ENCODE data around the gene CCDC116.
"Not testable (repeated sequence)": the region's sequence is repeated elsewhere in the genome, so short reads cannot be mapped to it uniquely, and the experiment has no call there.

Gene CCDC116

DNA sequence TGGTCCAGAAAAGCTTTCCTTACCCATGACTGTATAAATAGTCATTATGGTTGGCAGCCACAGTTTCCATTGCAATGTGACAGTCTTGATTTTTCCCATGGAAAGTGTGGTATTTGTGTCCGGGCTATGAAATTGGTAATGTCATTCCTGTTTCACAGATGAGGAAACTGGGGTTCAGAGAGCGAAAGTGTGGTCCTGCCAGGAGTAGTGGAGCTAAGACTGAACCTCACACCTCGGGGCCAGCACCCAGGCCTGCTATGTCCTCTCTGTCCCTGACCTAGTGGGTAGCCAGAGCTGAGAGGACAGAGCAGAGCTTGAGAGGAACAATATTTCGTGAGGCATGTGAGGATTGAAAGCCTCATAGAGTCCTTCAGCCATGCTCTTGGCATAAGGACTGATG is 1.5 kb upstream of the CCDC116 start:
- no peak for DNase-seq (ENCODE audit: low spot score)

- no peak for DNase-seq (ENCODE audit: low spot score)
These were observed 371 bp downstream of the CCDC116 start for GRCh38 chr22:21632931-21633330.

DNA sequence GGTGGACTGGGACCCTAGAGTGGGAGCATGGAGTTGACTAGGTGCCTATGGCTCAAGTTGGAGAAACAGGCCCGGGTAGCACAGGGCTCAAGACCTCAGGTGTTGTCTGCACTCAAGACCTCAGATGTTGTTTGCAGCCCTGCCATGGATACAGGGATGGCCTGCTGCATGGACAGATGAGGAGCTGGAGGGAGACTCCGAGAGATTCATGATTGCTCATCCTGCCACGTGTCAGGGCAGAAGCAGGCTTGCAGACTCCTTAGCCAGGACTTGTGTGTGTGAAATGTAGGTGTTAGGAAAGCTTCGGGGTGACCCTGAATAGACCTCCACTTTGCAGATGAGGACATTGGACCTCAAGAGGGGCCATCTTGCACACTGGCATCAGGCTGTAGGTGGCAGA is 921 bp downstream of the CCDC116 start:
- no peak for DNase-seq (ENCODE audit: low spot score)

DNA sequence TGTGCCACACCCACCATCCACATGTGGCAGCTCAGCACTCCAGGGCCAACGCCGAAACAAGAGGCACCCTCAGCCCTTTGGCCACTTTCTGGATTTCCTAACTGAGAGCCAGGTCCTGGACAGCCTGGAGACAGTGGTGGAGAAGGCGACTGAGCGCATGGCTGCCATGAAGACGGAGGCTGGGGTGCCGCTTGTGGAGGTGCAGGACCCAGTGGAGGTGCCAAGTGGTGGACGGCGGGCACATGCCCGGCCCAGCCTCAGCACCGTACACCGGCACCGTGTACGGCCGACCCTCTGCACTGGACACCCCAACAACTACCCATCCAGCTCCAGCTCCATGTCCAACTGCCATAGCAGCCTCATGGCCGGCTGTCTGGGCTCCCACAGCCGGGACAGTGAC is 1.5 kb downstream of the CCDC116 start:
- no peak for DNase-seq (ENCODE audit: low spot score)

DNA sequence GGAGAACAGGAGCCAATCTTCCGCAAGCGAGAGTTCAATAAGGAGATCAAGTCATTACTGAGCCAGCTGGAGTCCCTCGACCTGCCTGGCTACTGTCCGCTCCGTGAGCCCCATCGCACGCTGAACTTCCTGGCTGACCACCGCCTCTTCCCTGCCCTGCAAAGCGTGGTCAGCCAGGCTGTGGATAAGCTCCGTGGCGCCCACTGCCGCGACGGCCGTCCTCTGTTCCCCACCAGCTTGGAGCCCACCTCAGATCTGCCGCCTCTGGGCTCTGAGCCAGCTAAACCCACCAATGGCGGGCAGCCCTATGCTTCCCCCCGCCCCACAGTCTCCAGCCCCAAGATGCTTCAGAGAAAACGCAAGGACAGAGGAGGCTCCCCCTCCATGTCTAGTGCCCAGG is 2.3 kb downstream of the CCDC116 start:
- DNase-seq (ENCODE audit: low spot score), result no peak

DNA sequence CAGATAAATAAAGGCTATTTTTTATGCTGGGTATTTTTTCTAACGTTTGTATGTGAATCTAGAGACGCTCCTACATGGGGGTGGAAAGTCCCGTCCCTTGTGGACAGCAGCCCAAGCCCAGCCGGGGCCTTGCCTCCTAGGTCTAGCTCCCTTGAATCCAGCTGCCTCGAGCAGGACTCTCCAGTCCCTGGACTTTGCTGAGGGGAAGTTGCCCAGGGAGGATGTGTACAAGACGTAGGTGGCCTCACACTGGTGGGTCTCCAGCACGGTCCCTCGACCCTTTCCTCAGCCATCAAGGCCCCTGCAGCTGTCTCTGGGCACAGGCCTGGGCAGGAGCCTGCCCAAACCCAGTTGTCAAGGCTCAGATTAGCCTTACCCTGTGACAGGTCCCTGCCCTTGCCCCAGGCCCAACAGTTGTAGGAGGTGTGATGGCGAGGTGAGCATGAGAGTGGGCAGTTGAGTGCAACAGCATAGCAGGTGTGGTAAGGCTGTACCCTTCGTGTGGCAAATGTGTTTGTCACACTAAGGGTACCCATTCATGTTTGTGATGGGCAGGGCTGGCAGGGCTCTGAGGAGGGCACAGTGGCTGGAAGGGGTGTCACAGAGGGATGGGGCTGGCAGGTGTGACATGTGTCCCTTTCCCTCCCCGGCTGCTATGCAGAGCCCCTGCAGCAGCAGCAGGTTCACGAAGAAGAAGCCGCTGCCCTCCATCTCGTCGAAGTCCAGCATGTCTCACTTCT is 3.4 kb downstream of the CCDC116 start:
- no peak for DNase-seq (ENCODE audit: low spot score)

- DNase-seq (ENCODE audit: low spot score), result no peak
These were observed 4.2 kb downstream of the CCDC116 start for GRCh38 chr22:21636629-21637218.

DNA sequence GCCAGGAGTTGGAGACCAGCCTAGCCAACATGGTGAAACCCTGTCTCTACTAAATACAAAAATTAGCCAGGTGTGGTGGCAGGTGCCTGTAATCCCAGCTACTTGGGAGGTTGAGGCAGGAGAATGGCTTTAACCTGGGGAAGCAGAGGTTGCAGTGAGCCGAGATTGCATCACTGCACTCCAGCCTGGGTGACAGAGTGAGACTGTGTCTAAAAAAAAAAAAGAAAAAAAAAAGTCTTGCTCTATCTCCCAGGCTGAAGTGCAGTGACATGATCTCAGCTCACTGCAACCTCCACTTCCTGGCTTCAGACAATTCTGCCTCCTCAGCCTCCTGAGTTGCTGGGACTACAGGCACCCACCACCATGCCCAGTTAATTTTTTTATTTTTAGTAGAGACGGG is 4.9 kb downstream of the CCDC116 start:
- DNase-seq (ENCODE audit: low spot score), result not testable (repeated sequence)

DNA sequence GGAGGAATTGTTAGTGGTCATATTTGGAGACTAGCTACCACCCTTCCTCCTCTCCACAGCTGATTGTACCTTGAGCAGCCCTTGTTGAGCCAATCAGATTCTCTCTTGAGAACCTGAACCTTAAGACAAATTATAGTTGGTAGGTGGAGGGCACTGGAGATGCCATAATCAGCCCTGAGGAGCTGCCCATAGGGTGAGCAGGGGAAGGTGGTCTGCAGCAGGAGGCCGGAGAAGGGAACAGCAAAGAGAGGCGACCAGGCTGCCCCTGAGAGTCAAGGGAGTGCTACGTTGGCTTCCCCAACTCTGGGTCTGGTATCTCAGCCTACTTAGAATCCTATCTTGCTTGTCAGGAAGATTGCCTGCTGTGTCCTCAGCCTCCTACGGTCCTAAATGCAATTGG is 6.8 kb downstream of the CCDC116 start:
- DNase-seq (ENCODE audit: low spot score), result no peak

DNA sequence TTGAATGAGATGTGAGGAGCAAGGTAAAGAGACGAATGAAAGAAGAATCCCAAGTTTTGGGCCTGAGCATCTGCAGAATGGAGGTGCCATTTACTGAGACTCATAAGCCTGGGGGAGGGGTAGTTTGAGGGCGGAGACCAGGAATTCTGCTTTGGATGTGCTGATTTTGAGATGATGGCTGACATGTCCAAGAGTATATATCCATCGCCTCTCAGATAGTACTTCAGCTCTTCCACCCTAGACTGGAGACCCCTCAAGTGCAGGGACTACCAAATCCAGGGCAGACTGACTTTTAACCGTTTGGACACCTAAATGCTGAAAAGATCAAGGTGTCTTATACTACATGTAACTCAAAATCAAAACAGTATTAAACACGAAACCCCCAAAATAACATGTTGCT is 8.2 kb downstream of the CCDC116 start:
- no peak for DNase-seq (ENCODE audit: low spot score)

DNA sequence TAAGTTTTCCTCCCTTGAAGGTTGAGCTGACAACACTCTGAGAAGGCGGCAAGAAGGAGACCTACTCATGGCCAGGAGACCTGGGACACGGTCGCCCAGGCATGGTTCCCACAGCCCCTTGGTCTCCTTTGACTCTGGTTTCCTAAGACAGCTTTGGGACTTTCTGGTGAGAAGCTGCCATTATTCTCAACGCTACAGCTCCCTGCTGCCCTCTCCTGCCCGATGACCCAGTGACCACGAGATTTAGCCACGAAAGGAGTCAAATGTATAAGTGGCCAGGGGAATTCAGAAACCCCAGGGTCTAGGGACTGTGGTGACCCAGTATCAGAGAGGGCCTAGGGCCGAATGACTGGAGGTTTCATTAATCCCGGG is 8.8 kb downstream of the CCDC116 start:
- peak; percentile 67 for DNase-seq (ENCODE audit: low spot score)

DNA sequence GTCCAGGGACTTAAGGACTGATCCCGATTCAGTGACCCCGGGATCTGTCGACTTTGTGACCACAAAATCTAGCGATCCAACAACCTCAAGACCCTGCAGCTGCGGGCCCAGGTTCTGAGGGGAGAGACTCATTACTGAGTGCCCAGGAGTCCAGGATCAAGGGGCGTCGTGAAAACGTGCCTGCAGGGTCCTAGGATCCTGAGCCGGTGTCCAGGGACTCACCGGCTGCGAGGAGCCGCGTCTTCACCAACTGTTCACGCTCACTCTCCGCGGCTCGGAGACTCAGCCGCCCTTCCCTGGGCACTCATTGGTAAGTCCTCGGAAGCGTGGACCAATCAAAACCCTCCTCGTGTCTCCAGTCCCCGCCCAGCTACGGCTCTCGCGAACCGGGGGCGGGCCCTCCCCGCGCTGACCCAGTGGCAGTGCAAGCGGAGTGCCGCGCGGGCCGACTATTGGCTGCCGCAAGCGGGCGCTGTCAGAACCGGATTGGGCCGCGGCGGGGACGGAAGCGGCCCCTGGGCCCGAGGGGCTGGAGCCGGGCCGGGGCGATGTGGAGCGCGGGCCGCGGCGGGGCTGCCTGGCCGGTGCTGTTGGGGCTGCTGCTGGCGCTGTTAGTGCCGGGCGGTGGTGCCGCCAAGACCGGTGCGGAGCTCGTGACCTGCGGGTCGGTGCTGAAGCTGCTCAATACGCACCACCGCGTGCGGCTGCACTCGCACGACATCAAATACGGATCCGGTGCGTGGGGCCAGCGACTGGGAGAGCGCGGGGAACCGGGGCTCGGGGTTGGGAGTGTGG is 9.4 kb downstream of the CCDC116 start, which contains the start of gene SDF2L1:
TSS of gene SDF2L1 (plus strand) at position 514 of the 795 bp plus-strand sequence. CDS start at position 549, 35 bp downstream.
- peak; percentile 99 for DNase-seq (ENCODE audit: low spot score)

GRCh38 chr22:21642584-21643448 is 10.3 kb downstream of the CCDC116 start:
- DNase-seq (ENCODE audit: low spot score), result peak; percentile 65

DNA sequence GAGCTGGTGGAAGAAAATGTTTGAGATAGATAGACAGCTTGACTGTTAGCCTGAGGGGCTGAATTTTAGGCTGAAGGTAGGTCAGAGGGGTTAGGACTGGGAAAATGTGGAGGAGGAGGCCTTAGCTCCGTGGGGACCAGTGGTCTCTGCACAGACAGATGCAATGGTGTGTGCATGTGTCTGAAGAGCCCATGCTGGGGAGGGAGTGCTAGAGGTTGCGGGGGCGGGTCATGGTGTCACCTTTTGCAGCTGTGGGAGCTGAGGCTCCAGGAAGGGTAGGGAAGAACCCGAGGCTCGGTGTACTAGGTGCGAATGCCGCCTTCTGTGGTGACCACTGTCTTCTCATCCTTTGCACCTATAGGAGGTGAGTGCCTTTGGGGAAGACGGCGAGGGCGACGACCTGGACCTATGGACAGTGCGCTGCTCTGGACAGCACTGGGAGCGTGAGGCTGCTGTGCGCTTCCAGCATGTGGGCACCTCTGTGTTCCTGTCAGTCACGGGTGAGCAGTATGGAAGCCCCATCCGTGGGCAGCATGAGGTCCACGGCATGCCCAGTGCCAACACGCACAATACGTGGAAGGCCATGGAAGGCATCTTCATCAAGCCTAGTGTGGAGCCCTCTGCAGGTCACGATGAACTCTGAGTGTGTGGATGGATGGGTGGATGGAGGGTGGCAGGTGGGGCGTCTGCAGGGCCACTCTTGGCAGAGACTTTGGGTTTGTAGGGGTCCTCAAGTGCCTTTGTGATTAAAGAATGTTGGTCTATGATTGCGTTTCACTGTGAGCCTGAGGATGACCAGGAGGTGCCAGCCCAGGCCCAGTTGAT is 11.2 kb downstream of the CCDC116 start:
- DNase-seq (ENCODE audit: low spot score), result no peak

GRCh38 chr22:21645513-21645912 is 13.0 kb downstream of the CCDC116 start:
- not testable (repeated sequence) for DNase-seq (ENCODE audit: low spot score)

GRCh38 chr22:21646608-21647590 is 14.3 kb downstream of the CCDC116 start:
- peak; percentile 86 for DNase-seq (ENCODE audit: low spot score)

DNA sequence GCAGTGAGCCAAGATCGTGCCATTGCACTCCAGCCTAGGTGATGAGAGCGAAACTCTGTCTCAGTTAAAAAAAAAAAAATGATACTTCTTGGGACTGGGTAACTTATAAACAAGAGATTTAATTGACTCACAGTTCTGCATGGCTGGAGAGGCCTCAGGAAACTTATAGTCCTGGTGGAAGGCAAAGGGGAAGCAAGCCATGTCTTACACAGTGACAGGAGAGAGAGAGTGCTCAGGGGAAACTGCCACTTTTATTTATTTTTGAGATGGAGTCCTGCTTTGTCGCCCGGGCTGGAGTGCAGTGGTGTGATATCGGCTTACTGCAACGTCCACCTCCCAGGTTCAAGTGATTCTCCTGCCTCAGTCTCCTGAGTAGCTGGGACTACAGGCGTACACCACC is 17.7 kb downstream of the CCDC116 start:
- DNase-seq (ENCODE audit: low spot score), result no peak

DNA sequence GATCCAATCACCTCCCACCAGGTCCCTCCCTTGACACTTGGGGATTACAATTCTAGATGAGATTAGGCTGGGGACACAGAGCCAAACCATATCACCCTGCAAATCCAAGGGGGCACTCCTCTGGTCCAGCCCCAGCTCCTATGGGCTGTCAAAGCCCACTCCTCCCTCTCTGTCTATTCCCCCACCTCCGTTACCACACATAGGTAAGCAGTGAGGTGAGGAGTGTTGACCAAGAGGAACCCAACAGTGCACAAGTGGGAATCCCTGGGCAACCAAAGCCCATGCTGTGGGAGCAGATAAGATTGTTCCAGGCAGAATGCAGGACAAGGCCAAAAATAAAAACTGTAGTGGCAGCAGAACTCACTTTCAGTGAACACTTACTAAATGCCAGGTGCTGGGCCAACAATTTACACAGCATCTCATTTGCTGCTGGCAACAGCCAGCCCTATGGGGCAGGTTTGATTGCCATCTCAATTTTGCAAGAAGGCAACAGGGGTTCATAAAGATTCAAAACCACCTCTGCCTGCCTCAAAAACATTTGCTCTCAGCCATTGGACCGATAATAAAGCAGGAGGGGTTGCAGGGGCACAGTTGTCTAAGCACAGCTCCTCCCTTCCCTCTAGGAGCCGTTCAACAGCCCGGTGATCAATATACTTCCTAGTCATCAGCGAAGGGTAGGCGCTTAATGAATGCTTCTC is 18.4 kb downstream of the CCDC116 start:
- no peak for DNase-seq (ENCODE audit: low spot score)

DNA sequence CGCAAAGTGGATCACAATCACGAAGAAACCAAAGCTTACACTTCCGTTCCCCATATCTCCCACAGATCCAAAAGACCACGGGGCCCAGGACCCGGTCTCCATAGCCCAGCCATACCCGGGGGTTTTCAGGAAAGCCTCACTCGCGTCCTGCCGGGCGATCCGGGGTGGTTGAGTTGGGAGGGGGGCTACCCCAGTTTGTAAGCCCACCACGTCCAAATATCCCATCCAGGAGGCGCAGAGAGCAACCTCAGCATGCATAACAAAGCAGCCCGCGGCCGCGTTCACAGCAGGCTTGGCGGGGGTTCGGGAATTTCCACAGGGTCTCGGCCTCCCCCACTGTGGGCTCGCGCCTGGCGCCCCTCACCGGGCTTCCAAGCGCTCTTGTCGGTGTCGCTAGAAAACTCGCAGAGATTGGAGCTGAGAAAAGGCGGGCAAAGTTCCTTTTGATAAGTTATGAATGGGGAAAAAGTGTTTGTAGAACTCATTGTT is 19.0 kb downstream of the CCDC116 start:
- no peak for DNase-seq (ENCODE audit: low spot score)

All from GM03348 (cell line).